Loucy (cell line): ENCODE measurements around the gene PHLDB2.

Experiments used
- H2AFZ ChIP-seq: fragments of 200-600 bp; sonication (generic); 2 replicates; pipeline ENCODE4 v1.6.0; 2016; ENCODE audit warnings: antibody characterized with exemption, mild to moderate bottlenecking, low read length, moderate library complexity
- H3F3A ChIP-seq: fragments of 200-600 bp; 2 replicates; pipeline ENCODE4 v1.6.0; 2016; ENCODE audit warnings: antibody characterized with exemption, low read depth, mild to moderate bottlenecking
- H3K27me3 ChIP-seq: fragments of 200-600 bp; sonication (generic); 2 replicates; pipeline ENCODE4 v1.6.1; 2014; ENCODE audit warnings: low read length, mild to moderate bottlenecking; ENCODE audit not compliant: insufficient read depth, poor library complexity, severe bottlenecking
- H3K36me3 ChIP-seq: fragments of 200-600 bp; sonication (generic); 2 replicates; pipeline ENCODE4 v1.6.1; 2016; ENCODE audit warnings: low read length; ENCODE audit not compliant: insufficient read depth
- H3K4me1 ChIP-seq: fragments of 200-600 bp; sonication (generic); 2 replicates; pipeline ENCODE4 v1.5.1; 2014; ENCODE audit warnings: low read length, mild to moderate bottlenecking; ENCODE audit not compliant: insufficient read depth, poor library complexity, severe bottlenecking
- H3K4me2 ChIP-seq: fragments of 200-600 bp; sonication (generic); 2 replicates; pipeline ENCODE4 v1.6.0; 2014; ENCODE audit warnings: antibody characterized with exemption, low read length, low read depth, mild to moderate bottlenecking; ENCODE audit not compliant: poor library complexity, severe bottlenecking
- H3K4me3 ChIP-seq: fragments of 200-600 bp; sonication (generic); 2 replicates; pipeline ENCODE4 v1.5.1; 2014; ENCODE audit warnings: low read length, mild to moderate bottlenecking, mixed read lengths; ENCODE audit not compliant: poor library complexity, severe bottlenecking
- H3K79me2 ChIP-seq: fragments of 200-600 bp; sonication (generic); 2 replicates; pipeline ENCODE4 v1.6.1; 2014; ENCODE audit warnings: low read length; ENCODE audit not compliant: insufficient read depth
- H3K9ac ChIP-seq: fragments of 200-600 bp; sonication (generic); 2 replicates; pipeline ENCODE4 v1.6.0; 2014; ENCODE audit warnings: mild to moderate bottlenecking, low read depth, low read length, moderate library complexity; ENCODE audit not compliant: poor library complexity, severe bottlenecking
- H3K9me2 ChIP-seq: fragments of 200-600 bp; sonication (generic); replicated peaks from 2 replicates; pipeline ENCODE4 v1.6.1; 2016; ENCODE audit warnings: low read depth, low read length, mixed read lengths
- H3K9me3 ChIP-seq: fragments of 200-600 bp; sonication (generic); 2 replicates; pipeline ENCODE4 v1.6.1; 2014; ENCODE audit warnings: mild to moderate bottlenecking, antibody characterized with exemption, low read length, low read depth; ENCODE audit not compliant: insufficient read depth
- H4K20me1 ChIP-seq: fragments of 200-600 bp; sonication (generic); 2 replicates; pipeline ENCODE4 v1.6.0; 2014; ENCODE audit warnings: antibody characterized with exemption, low read length, mild to moderate bottlenecking; ENCODE audit not compliant: insufficient read depth, poor library complexity, severe bottlenecking
- CTCF ChIP-seq: fragments of 200-600 bp; sonication (generic); conservative IDR thresholded peaks from 2 replicates; pipeline ENCODE4 v1.5.1; 2014; ENCODE audit warnings: mild to moderate bottlenecking, antibody characterized with exemption, low read length
- EZH2phosphoT487 ChIP-seq: fragments of 200-600 bp; IDR thresholded peaks from 2 replicates; pipeline ENCODE4 v1.6.1; 2018; ENCODE audit warnings: antibody characterized with exemption, mild to moderate bottlenecking, moderate library complexity, borderline replicate concordance

PHLDB2 gene

GRCh38 chr3:111924283-111924682 is 65.2 kb downstream of the PHLDB2 start:
- Histone ChIP-seq H2AFZ (no peak overlapping the region), H4K20me1 (no peaks in the 10 kb centered on the region), H3K36me3 (no peaks in the 10 kb centered on the region), H3K4me3 (no peak overlapping the region), H3K9me2 (no peaks in the 10 kb centered on the region), H3K27me3 (no peaks in the 10 kb centered on the region), H3F3A (no peaks in the 10 kb centered on the region), H3K4me2 (no peak overlapping the region), H3K9me3 (no peaks in the 10 kb centered on the region), H3K79me2 (no peaks in the 10 kb centered on the region), H3K9ac (no peak overlapping the region), H3K4me1 (peaks cover 2% of the 10 kb centered on the region)
- no peak for TF ChIP-seq EZH2phosphoT487
- no peak for TF ChIP-seq CTCF

GRCh38 chr3:111926266-111926676 is 67.2 kb downstream of the PHLDB2 start:
- Histone ChIP-seq H3K4me1 (peaks cover 16% of the 10 kb centered on the region), H3K4me3 (no peak overlapping the region), H3K9ac (no peak overlapping the region), H3K9me2 (no peaks in the 10 kb centered on the region), H3K36me3 (no peaks in the 10 kb centered on the region), H4K20me1 (no peaks in the 10 kb centered on the region), H3K79me2 (no peaks in the 10 kb centered on the region), H3K9me3 (no peaks in the 10 kb centered on the region), H3K27me3 (no peaks in the 10 kb centered on the region), H3K4me2 (no peak overlapping the region), H2AFZ (no peak overlapping the region), H3F3A (no peaks in the 10 kb centered on the region)
- TF ChIP-seq EZH2phosphoT487 (no peak), CTCF (no peak)

DNA sequence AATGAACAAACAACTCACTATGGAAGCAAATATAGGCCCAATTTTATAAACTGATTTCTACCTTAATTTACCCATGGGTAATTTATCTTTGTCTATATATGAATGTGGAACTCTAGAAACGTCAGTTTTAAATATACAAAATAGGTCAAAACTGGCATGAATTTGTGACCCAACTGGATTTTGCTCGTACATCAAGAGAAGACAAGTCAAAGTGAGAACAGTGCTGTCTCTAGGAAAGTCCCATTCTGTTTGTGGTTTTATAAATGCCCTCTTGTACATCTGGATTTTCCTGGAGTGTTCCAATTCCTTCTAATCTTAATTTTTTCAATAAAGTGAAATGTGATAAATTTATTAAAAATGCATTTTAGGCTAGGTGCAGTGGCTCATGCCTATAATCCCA is 69.5 kb downstream of the PHLDB2 start:
- H3K79me2 ChIP-seq: no peaks in the 10 kb centered on the region
- no peak overlapping the region for H3K4me2 ChIP-seq
- H3K4me3 ChIP-seq: no peak overlapping the region
- H3K4me1 ChIP-seq: peaks cover 39% of the 10 kb centered on the region
- TF ChIP-seq CTCF (no peak), EZH2phosphoT487 (no peak)
- H3K9me3 ChIP-seq: no peaks in the 10 kb centered on the region
- no peaks in the 10 kb centered on the region for H3K36me3 ChIP-seq
- H3K9ac ChIP-seq: no peak overlapping the region
- H2AFZ ChIP-seq: no peak overlapping the region
- no peaks in the 10 kb centered on the region for H4K20me1 ChIP-seq
- no peaks in the 10 kb centered on the region for H3K9me2 ChIP-seq
- H3F3A ChIP-seq: peaks cover 8% of the 10 kb centered on the region; the same call in 1 of the 2 replicates
- no peaks in the 10 kb centered on the region for H3K27me3 ChIP-seq
